ENCODE data around the gene CANX.
"Not testable (repeated sequence)": the region's sequence is repeated elsewhere in the genome, so short reads cannot be mapped to it uniquely, and the experiment has no call there.

The CANX gene

DNA sequence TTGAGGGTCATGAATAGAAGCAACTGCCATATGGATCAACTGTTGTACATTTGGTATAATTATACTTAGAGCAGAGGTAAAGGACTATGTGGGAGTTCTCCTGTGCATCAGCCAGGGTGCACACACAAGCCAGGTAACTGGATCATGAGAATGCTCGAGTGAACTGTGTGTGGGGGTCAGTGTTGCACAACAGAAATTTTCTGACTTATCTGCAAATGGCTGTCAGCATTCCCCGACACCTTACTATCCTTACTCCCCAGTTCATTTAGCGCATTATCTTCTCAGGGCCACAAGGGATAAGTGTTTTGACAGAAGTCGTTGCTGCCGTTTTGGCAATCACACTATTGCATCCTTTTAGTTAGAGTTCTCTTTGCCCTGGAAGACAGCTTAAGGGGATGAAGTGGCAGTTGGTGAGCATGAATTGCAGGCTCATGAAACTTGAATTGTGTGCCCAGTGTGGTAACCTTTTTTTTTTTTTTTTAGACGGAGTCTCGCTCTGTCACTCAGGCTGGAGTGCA, 1.7 kb downstream of the CANX start:
- DNase-seq, result no peak

DNA sequence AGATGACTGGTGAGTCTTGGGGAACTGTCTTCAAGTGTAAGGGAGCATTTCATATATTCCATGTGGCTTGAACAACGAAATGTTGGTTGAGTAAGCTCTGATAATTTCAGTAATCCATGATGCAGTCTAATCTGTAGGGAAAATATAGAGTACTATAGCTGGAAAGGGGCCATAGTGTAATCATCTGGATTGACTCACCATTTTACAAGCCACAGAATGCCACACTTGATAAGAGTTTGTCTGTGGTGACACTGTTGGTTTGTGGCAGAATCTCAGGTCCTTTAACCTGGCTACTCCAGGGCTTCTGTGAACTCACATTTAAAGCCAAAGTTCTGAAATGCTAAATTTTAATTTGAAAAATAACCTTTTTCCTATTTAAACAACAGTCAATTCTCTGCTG, 17.5 kb downstream of the CANX start:
- DNase-seq, result no peak

DNA sequence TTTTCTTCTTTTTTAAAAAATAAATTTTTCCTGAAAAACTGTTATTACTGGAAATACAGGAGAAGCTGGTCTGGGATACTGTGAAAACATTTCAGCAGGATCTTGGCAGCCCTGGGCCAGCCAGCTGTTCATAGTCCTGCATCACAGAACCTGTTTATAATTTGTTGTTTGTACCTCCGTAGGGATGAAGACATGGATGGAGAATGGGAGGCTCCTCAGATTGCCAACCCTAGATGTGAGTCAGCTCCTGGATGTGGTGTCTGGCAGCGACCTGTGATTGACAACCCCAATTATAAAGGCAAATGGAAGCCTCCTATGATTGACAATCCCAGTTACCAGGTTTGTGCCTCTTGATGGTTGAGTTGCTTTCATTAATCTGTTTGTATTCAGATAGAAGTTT, 21.5 kb downstream of the CANX start:
- no peak for DNase-seq

DNA sequence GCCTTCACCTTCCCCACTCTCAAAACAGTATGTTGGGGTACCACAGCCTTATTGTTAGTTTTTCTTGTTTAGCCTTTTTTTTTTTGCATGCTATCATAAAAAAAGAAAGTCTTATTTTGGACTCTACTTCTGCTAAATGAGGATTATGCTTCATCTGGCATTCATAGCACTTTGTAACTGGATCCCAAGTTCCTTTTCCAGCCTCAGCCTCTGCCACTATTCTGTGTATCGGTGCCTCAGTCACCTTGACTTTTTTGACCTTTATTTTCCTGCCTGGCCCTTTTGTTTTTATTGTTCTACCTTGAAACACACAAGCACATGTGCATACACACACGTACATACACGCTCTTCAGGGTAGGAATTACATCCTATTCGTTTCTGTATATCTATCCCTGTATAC, 25.4 kb downstream of the CANX start:
- DNase-seq, result no peak

DNA sequence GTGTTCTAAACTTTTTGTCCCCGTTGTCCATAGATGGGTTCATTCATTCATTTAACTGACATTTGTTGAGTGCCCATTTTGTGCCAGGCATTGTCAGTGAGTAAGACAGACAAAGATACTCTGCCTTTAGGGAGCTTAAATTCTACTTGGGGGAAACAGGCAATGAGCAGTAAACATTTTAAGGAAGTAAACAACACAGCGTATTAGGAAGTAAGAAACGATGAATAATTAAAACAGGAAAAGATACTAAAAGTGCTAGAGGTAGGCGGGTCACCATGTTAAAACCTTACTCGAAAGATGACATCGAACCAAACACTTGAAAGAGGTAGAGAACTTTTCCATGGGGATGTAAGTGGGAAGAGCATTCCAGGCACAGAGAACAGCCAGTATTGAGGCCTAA, 28.3 kb downstream of the CANX start:
- no peak for DNase-seq

DNA sequence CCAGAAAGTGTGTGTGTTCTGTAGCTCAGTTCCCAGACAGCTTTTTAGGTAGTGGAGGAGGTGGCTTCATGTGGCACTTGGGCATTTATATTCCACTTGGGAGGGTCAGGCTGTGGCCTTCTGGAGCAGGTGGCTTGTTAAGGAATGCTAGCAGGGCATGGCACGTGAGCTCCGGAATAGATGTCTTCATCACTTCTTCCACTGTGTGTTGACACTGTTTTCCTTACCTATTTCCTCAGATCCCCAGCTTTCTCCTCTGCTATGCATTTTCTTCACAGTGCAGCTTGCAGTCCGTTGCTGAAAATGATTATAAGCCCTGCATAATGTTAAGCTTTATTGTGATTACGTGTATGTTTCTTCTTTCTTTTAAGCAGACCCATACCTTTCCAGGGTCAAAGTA, 30.5 kb downstream of the CANX start:
- no peak for DNase-seq

DNA sequence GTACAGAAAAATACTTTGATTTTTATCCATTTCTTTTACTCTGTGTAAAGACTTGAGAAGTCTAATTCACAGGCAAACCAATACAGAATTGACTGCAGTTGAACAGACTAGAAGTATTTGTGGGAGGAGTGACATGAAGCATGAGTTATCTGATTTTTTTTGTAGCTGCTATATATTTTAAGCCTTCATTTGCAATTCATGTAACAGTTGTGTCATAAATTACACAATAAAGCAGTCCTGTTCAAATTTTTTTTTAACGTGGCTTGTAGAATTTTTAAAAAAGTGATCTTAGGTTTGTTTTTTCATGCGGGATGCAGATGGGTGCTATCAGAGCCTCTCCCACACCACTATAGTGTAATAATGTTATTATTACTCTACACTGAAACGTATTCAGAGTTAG, 31.0 kb downstream of the CANX start:
- DNase-seq, result no peak

DNA sequence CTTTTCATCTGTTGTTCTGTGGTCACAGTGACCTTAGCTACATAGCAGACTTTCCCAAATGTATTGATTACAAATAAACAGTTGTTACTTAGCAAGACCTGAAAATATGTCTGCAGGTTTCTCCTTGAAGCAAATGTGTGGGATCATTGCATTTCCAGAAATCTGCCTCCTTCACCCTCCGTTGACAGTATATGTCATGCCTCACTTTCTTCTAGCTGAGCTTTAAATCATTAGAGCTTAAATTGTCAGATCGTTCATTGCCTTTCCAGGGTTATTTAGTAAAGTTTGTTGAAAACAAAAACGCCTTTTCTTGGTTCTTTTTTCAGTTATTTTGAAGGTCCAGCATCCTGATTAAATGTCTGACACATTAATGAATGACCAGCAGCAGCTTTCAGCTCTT, 31.6 kb downstream of the CANX start:
- DNase-seq, result no peak

DNA sequence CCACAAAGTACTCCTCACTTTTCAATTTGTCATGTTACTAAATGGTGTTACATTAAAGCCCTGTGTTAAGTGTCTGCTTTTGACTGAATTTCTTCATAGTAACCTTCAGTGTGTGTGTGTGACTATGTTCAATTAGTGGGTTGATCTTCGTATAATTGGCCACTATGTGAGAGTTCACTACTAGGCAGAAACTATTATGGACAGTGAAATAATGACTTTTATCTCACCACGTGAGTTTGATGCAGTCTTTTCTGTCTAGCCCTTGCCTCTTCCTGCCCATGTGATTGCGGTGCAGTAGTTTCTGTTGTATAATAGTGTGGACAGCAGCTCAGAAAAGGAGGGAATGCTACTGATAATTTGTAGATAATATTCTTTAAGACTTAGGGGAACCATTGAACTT, 32.1 kb downstream of the CANX start:
- no peak for DNase-seq

DNA sequence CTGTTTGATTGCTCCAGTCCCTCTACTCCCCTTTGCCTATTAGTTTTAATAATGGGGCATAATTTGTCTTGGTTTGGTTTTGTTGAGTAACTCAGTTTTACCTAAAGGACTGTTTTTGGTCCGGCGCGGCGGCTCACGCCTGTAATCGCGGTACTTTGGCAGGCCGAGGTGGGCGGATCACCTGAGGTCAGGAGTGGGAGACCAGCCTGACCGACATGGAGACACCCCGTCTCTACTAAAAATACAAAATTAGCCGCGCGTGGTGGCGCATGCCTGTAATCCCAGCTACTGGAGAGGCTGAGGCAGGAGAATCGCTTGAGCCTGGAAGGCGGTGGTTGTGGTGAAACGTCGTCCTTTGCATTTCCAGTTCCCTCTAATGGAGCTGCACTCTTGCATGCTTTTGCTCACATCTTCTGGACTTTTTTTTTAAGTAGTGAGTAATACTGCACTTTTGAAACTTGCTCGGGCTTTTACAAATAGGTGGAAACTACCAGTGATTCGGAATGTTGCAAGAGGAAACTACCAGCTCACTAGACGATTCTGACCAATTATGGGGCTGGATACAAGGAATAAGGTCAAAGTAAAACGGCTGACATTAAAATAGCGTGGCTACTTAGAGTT, 33.1 kb downstream of the CANX start:
- DNase-seq, result peak; percentile 72

DNA sequence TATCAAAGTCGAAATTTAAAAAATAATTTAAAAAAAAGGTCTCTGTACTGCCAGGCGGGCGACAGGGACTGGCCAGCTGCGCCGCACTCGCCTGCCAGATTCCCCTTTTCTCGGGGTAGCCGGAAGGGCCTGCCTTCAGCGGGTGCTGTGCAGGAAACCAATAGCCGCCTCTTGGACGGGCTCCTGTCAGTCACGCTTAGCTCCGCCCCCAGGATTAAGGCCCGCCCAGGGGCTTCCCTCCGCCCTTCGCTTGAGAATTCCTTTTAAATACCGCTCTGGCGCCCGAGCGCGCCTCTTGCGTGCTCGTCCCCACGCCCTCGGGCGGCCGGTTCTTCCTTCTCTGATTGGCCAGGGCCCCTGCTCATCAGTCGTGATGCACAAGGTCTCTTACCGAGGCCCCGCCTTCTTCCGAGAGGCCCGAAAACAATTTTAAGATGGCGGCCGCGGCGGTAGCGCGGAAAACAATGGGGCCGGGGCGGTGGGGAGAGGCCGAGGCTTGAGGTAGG, 33.7 kb downstream of the CANX start, which contains the start of gene MAML1:
MAML1 (plus strand) TSS at position 411 of the 506 bp plus-strand sequence. CDS start 291 bp downstream, outside the sequence.
- peak; percentile 100 for DNase-seq

DNA sequence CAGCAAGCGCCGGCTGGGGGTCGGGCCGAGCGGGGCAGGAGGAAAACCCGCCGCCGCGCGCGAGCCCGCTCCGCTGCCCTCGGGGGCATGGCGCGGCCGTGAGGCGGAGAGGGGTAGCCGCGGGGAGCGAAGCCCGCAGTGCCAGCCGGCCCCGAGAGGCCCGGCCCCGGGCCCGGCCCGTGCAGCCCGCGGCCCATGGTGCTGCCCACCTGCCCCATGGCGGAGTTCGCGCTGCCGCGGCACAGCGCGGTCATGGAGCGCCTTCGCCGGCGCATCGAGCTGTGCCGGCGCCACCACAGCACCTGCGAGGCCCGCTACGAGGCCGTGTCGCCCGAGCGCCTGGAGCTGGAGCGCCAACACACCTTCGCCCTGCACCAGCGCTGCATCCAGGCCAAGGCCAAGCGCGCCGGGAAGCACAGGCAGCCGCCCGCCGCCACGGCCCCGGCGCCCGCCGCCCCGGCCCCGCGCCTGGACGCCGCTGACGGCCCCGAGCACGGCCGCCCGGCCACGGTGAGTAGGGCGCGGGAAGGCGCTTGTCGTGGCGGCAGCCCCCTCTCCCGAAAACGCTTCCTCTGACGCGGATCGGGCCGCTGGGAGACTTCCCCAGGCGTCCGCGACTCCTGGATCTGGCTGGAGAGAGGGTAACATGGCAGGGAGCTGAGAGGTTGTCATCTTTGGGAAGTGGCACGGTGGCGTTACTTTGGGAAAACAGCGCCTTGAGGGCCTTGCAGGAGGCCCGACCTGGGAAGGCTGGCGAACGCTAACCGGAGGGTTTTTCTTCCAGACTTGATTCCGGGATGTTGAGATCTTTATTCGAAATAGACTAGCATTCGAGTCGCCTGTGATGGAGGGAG, 34.4 kb downstream of the CANX start:
- peak; percentile 31 for DNase-seq

DNA sequence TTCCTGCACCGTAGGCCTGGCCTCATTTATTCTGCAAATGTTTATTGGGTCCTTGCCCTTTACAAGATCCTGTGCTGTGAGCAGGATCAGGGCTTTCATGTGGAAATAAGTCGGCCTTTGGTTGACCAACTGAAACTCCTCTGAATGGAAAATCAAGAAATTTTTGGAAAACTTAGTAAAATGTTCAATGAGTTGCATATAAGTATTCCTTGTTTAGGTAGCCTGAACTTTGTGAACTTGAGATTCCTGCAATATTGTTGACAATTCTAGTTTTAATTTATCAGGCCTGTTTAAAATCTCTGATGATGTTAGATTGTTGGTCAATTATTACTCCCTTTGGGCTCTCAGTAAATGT, 35.0 kb downstream of the CANX start:
- no peak for DNase-seq

DNA sequence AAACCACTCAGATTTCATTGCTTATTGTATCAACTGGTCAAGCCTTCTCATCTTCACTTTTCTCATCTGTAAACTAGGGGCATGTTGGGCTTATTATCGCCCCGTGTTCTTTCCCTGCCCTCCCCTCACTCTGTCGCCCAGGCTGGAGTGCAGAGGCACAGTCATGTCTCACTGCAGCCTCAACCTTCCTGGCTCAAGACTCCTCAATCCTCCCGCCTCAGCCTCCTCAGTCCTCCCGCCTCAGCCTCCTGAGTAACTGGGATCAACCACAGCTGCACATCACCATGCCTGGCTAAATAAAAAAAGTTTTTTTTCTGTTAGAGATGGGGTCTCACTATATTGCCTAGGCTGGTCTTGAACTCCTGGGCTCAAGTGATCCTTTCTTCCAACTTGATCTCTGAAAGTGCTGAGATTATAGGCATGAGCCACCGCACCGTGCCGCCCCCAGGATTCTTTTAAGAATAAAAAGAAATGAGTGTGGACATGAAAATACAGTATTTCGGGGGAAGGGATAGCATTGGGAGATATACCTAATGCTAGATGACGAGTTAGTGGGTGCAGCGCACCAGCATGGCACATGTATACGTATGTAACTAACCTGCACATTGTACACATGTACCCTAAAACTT, 35.9 kb downstream of the CANX start:
- DNase-seq, result no peak

DNA sequence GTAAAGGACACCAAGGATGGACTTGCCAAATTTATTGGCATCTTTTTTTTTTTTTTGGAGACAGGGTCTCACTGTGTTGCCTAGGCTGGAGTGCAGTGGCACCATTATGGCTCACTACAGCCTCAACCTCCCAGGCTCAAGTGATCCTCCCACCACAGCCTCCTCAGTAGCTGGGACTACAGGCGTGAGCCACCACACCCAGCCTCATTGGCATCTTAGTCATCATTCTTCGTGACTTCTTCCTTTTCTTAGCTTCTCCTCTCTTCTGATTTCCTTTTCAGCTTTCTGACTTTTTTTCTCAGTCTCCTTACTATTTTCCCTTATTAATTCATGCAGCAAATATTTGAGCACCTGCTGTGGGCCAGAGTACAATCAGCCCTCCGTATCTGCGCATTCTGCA, 40.0 kb downstream of the CANX start:
- DNase-seq, result no peak

DNA sequence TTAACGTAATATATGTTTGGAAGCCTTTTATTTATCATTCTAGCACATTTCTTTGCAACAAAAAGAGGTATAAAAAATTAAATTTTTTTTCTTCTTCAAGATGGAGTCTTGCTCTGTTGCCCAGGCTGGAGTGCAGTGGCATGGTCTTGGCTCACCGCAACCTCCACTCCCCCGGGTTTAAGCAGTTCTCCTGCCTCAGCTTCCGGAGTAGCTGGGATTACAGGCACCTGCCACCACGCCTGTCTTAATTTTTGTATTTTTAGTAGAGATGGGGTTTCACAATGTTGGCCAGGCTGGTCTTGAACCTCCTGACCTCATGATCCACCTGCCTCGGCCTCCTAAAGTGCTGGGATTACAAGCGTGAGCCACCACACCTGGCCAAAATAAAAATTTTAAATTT, 45.3 kb downstream of the CANX start:
- not testable (repeated sequence) for DNase-seq

DNA sequence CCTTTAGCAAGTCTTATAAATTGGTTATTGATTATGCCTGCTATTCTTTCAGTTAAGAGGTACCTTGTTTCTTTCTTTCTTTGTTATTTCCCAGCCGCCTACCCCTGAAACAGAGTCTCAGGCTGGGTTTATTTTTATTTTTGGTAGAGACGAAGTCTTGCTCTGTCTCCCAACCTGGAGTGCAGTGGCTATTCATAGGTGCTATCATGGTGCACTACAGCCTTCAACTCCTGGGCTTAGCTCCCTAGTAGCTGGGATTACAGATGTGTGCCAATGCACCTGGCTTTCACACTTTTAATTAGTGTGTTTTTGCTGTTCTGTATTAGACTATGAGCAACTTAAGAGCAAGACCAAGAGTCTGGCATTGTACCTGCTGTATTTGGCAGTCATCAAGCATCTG, 48.1 kb downstream of the CANX start:
- no peak for DNase-seq

DNA sequence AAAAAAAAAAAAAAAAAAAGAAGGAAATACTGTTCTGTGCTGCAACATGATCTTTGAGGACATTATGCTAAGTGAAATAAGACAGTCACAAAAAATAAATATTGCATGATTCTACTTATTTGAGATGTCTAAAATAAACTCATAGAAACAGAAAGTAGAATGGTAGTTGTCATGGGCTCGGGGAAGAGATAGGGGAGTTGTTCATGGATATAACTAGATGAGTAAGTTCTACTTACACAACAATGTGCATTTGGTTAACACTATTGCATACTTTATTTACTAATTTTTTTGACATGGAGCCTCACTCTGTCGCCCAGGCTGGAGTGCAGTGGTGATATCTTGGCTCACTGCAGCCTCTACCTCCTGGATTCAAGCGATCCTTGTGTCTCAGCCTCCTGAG, 49.0 kb downstream of the CANX start:
- no peak for DNase-seq

DNA sequence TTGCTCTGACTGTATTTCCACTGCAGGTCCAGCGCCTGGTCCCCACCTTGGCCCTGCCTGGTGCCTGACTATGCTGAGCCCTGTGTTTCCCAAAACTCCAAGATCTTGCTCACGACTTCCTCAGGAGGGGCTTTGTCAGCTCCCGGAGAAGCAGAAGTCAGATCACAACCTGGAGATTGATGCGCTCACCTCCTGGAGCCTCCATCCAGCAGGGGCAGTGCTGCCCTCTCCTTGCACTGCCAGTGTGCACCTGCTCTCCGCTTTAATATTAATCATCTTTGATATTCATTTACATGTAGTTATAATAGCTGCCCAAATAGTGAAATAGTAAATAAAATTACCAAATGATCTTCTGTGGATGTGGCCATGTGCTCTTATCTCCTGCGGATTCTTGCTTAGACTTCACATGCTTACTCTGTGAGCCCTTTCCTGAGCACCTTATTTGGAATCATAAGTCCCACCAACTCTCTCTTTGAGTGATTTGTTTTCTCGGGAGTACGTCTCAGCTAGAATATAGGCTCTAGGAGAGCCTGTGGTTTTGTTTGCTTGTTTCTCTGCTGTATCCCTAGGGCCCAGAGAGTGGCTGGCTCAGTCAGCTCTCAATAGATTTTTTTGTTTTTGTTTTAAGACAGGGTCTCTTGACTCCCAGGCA, 51.2 kb downstream of the CANX start:
- DNase-seq, result no peak

DNA sequence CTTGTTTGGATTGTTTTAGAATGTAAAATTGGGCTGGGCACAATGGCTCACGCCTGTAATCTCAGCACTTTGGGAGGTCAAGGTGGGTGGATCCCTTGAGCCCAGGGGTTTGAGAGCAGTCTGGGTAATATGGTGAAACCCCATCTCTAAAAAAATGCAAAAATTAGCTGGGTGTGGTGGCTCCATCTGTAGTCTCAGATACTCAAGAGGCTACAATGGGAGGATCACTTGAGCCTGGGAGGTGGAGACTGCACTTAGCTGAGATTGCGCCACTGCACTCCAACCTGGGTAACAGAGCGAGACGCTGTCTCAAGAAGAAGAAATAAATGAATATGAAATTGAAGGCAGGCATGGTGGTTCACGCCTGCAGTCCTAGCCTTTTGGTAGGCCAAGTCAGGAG, 55.2 kb downstream of the CANX start:
- DNase-seq, result no peak

DNA sequence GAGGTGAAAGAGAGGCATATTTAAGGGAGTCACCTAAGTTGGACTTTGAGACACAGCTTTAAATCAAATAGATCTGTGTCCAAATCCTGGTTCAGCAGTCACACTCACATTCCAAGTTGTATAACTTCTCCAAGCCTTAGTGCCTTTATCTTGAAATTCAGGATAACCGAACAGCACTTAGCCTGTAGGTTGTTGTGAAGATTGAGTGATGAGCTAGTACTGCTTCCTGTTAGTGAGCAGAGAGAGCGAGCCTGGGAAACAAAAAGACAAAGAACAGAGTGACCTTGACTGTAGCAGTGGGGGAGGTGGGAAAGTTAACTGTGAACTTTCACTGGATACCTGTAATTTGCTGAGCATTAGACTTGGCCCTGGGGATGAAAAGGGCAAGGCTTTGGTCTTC, 56.3 kb downstream of the CANX start:
- no peak for DNase-seq

DNA sequence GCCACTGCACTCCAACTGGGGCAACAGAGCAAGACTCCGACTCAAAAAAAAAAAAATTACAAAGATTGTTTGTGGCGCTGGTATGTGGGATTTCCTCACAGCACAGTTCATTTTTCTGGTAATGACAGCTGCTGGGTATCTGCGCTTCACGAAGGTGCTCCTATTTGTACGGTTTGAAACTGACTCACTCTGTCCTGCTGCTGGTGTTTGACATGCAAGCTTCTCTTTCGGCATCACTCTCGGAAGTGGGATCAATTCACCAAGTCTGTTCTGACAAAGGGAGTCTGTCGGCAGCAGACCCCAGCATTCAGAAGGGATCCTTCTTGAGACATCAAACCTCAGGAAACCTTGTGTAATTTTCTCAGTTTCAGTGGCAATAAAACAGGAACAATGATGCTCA, 60.2 kb downstream of the CANX start:
- DNase-seq, result peak; percentile 12

Measured in activated CD4-positive, alpha-beta T cell treated with anti-CD3 and anti-CD28 coated beads, Interleukin-2, amount 50 U/mL, for 16 hours (primary cell).